Astrocyte (in vitro differentiated cells and primary cell): Measurements from ENCODE around the gene CBX8. TPM values are rescaled to one million over a fixed set of nuclear protein-coding genes. Genes with fewer than 3 reads are reported as not detected.
A peak's percentile ranks its signal among the peaks of the same experiment; 100 is the strongest.

Experiments used
- DNase-seq: peaks from one replicate; pipeline ENCODE4 v3.0.0-alpha.2; 2010; ENCODE audit warnings: low read depth
- FAIRE-seq: peaks from 2 replicates; lab custom pipeline; 2011; peaks lifted over from hg19 to GRCh38; lab: Jason Lieb, UNC
- H2AFZ ChIP-seq: 2 replicates; pipeline ENCODE4 v1.6.0; 2012; ENCODE audit warnings: low read depth, low read length, inconsistent platforms
- H3K27ac ChIP-seq: 2 replicates; pipeline ENCODE4 v1.5.1; 2011; ENCODE audit warnings: low read depth, low read length, inconsistent platforms
- H3K27me3 ChIP-seq: 2 replicates; pipeline ENCODE4 v1.6.0; 2011; ENCODE audit warnings: low read length, inconsistent platforms; ENCODE audit not compliant: insufficient read depth
- H3K36me3 ChIP-seq: 2 replicates; pipeline ENCODE4 v1.5.1; 2011; ENCODE audit warnings: low read length, inconsistent platforms; ENCODE audit not compliant: insufficient read depth
- H3K4me1 ChIP-seq: 2 replicates; pipeline ENCODE4 v1.5.1; 2011; ENCODE audit warnings: low read length, inconsistent platforms; ENCODE audit not compliant: insufficient read depth
- H3K4me2 ChIP-seq: 2 replicates; pipeline ENCODE4 v1.6.0; 2012; ENCODE audit warnings: low read length, inconsistent platforms
- H3K4me3 ChIP-seq: 2 replicates; pipeline ENCODE4 v1.5.1; 2011; ENCODE audit warnings: low read depth, mild to moderate bottlenecking, low read length, inconsistent platforms; ENCODE audit not compliant: insufficient read depth
- H3K79me2 ChIP-seq: 2 replicates; pipeline ENCODE4 v1.6.0; 2012; ENCODE audit warnings: mild to moderate bottlenecking, low read length, inconsistent platforms; ENCODE audit not compliant: insufficient read depth
- H3K9ac ChIP-seq: 2 replicates; pipeline ENCODE4 v1.6.0; 2012; ENCODE audit warnings: mild to moderate bottlenecking, low read length, inconsistent platforms
- H3K9me3 ChIP-seq: 2 replicates; pipeline ENCODE4 v1.5.1; 2012; ENCODE audit warnings: low read depth, mild to moderate bottlenecking, low read length, inconsistent platforms; ENCODE audit not compliant: insufficient read depth
- H4K20me1 ChIP-seq: 2 replicates; pipeline ENCODE4 v1.6.0; 2012; ENCODE audit warnings: low read length, inconsistent platforms; ENCODE audit not compliant: insufficient read depth
- H3K27ac Mint-ChIP-seq: one replicate; pipeline ENCODE4 v1.8.0; 2021; ENCODE audit warnings: mild to moderate bottlenecking, mixed read lengths; ENCODE audit not compliant: unreplicated experiment
- H3K27me3 Mint-ChIP-seq: one replicate; pipeline ENCODE4 v1.8.0; 2021; ENCODE audit warnings: low read depth, mixed read lengths; ENCODE audit not compliant: unreplicated experiment
- H3K36me3 Mint-ChIP-seq: one replicate; pipeline ENCODE4 v1.8.0; 2021; ENCODE audit warnings: low read depth, mixed read lengths; ENCODE audit not compliant: unreplicated experiment
- H3K4me1 Mint-ChIP-seq: one replicate; pipeline ENCODE4 v1.8.0; 2021; ENCODE audit warnings: low read depth, mixed read lengths; ENCODE audit not compliant: unreplicated experiment
- H3K4me3 Mint-ChIP-seq: one replicate; pipeline ENCODE4 v1.8.0; 2021; ENCODE audit warnings: mild to moderate bottlenecking, moderate library complexity, mixed read lengths; ENCODE audit not compliant: unreplicated experiment
- H3K9me3 Mint-ChIP-seq: one replicate; pipeline ENCODE4 v1.8.0; 2021; ENCODE audit warnings: mild to moderate bottlenecking, mixed read lengths; ENCODE audit not compliant: unreplicated experiment
- CTCF ChIP-seq: IDR thresholded peaks from 2 replicates; pipeline ENCODE4 v1.5.1; 2011; ENCODE audit warnings: low read depth, mild to moderate bottlenecking, inconsistent platforms, low read length, moderate library complexity; ENCODE audit not compliant: insufficient read depth
- EZH2 ChIP-seq: IDR thresholded peaks from 2 replicates; pipeline ENCODE4 v1.6.1; 2012; ENCODE audit warnings: mild to moderate bottlenecking, low read length, inconsistent platforms; ENCODE audit not compliant: insufficient read depth
- total RNA-seq: library from RNA; stranded (reverse); gene quantifications from 2 replicates; pipeline ENCODE4 v1.2.1, GENCODE V29; 2021

CBX8 gene
- total RNA-seq, 1 donor from 2014 or later = 3.4 TPM

- no peak overlapping the region for H3K27ac ChIP-seq
- no peak overlapping the region for H3K4me3 Mint-ChIP-seq
- no peaks in the 10 kb centered on the region for H3K79me2 ChIP-seq
- no peak overlapping the region for H3K27ac Mint-ChIP-seq
- H3K27me3 ChIP-seq = peaks cover 31% of the 10 kb centered on the region
- H3K9me3 ChIP-seq = no peaks in the 10 kb centered on the region
- H3K9ac ChIP-seq = no peak overlapping the region
- H3K36me3 Mint-ChIP-seq = no peaks in the 10 kb centered on the region
- H4K20me1 ChIP-seq = no peaks in the 10 kb centered on the region
- peak overlapping the region; percentile 37 for H2AFZ ChIP-seq
- H3K36me3 ChIP-seq = no peaks in the 10 kb centered on the region
- no peak overlapping the region for H3K4me3 ChIP-seq
- no peaks in the 10 kb centered on the region for H3K4me1 Mint-ChIP-seq
- FAIRE-seq (no peak), DNase-seq (no peak)
- peak; percentile 16 for TF ChIP-seq CTCF
- no peak for TF ChIP-seq EZH2
- H3K4me1 ChIP-seq = peaks cover 7% of the 10 kb centered on the region
- peaks cover 2% of the 10 kb centered on the region for H3K9me3 Mint-ChIP-seq
- H3K4me2 ChIP-seq = peak overlapping the region; percentile 44
- peaks cover 37% of the 10 kb centered on the region for H3K27me3 Mint-ChIP-seq
Observed at GRCh38 chr17:79844869-79845600, 48.2 kb upstream of the CBX8 start.

- Histone ChIP-seq H3K27ac (no peak overlapping the region), H3K4me3 (peak overlapping the region; percentile 39), H2AFZ (peak overlapping the region; percentile 87), H3K36me3 (no peaks in the 10 kb centered on the region), H3K9ac (peak overlapping the region; percentile 61), H3K27me3 (peaks cover 32% of the 10 kb centered on the region), H3K79me2 (no peaks in the 10 kb centered on the region), H3K4me1 (peaks cover 3% of the 10 kb centered on the region), H4K20me1 (no peaks in the 10 kb centered on the region), H3K9me3 (no peaks in the 10 kb centered on the region), H3K4me2 (peak overlapping the region; percentile 87)
- Mint-ChIP-seq H3K4me3 (peak overlapping the region; percentile 66), H3K9me3 (peaks cover 4% of the 10 kb centered on the region), H3K27me3 (peaks cover 36% of the 10 kb centered on the region), H3K27ac (no peak overlapping the region), H3K36me3 (no peaks in the 10 kb centered on the region), H3K4me1 (no peaks in the 10 kb centered on the region)
- DNase-seq (peak; percentile 51), FAIRE-seq (no peak)
- TF ChIP-seq CTCF (no peak), EZH2 (no peak)
Observed at GRCh38 chr17:79843816-79844800, 47.2 kb upstream of the CBX8 start.
